GM21619 (cell line): ENCODE data around the gene RANBP17.
"Not testable (repeated sequence)": the region's sequence is repeated elsewhere in the genome, so short reads cannot be mapped to it uniquely, and the experiment has no call there.

Experiments used
- ATAC-seq: cut with Tn5 transposase; IDR thresholded peaks from one replicate; pipeline ENCODE4 v1.9.1; 2021; ENCODE audit not compliant: unreplicated experiment

The RANBP17 gene

GRCh38 chr5:170937914-170938313 lies 76.1 kb downstream of the RANBP17 start:
- ATAC-seq, result no peak

GRCh38 chr5:170939178-170939577 lies 77.4 kb downstream of the RANBP17 start:
- ATAC-seq, result no peak

GRCh38 chr5:170941788-170942187 lies 80.0 kb downstream of the RANBP17 start:
- ATAC-seq, result no peak

- ATAC-seq, result no peak
These were observed 83.5 kb downstream of the RANBP17 start for GRCh38 chr5:170945275-170945674.

GRCh38 chr5:170960567-170960966 lies 98.7 kb downstream of the RANBP17 start:
- ATAC-seq, result no peak

- ATAC-seq, result no peak
These were observed 101.7 kb downstream of the RANBP17 start for GRCh38 chr5:170963521-170963920.

GRCh38 chr5:170974461-170974860 lies 112.6 kb downstream of the RANBP17 start:
- ATAC-seq, result no peak

- ATAC-seq, result not testable (repeated sequence)
These were observed 118.4 kb downstream of the RANBP17 start for GRCh38 chr5:170980261-170980660.

GRCh38 chr5:170985486-170985885 lies 123.7 kb downstream of the RANBP17 start:
- no peak for ATAC-seq

- ATAC-seq, result no peak
These were observed 124.8 kb downstream of the RANBP17 start for GRCh38 chr5:170986598-170986997.

- ATAC-seq, result no peak
These were observed 131.7 kb downstream of the RANBP17 start for GRCh38 chr5:170993476-170993875.

- no peak for ATAC-seq
These were observed 148.3 kb downstream of the RANBP17 start for GRCh38 chr5:171010086-171010485.

GRCh38 chr5:171010816-171011215 lies 149.0 kb downstream of the RANBP17 start:
- ATAC-seq, result no peak

- ATAC-seq, result no peak
These were observed 161.7 kb downstream of the RANBP17 start for GRCh38 chr5:171023508-171023907.

GRCh38 chr5:171024084-171024483 lies 162.3 kb downstream of the RANBP17 start:
- no peak for ATAC-seq

GRCh38 chr5:171029401-171029800 lies 167.6 kb downstream of the RANBP17 start:
- ATAC-seq, result no peak

GRCh38 chr5:171031977-171032376 lies 170.2 kb downstream of the RANBP17 start:
- no peak for ATAC-seq

- ATAC-seq, result no peak
These were observed 170.7 kb downstream of the RANBP17 start for GRCh38 chr5:171032435-171032973.

GRCh38 chr5:171041893-171042292 lies 180.1 kb downstream of the RANBP17 start:
- not testable (repeated sequence) for ATAC-seq

GRCh38 chr5:171050916-171051315 lies 189.1 kb downstream of the RANBP17 start:
- ATAC-seq, result no peak

GRCh38 chr5:171055875-171056454 lies 194.1 kb downstream of the RANBP17 start:
- ATAC-seq, result no peak

GRCh38 chr5:171067540-171068130 lies 205.8 kb downstream of the RANBP17 start:
- ATAC-seq, result no peak

- no peak for ATAC-seq
These were observed 212.9 kb downstream of the RANBP17 start for GRCh38 chr5:171074747-171075146.
